ENCODE measurements around the gene WDR31.

- no peak for TF ChIP-seq POLR2A (IDR thresholded peaks at IDR 0.05)
- TF ChIP-seq POLR2AphosphoS5 (IDR thresholded peaks at IDR 0.05; ENCODE audit: insufficient read depth in 1 of 2, low read depth in 1 of 2) = no peak
These were observed 21.4 kb upstream of the WDR31 start for GRCh38 chr9:113361304-113362018.

All from vagina (tissue), 2 donors.